ENCODE results near the gene PDF.
A peak's percentile ranks its signal among the peaks of the same experiment; 100 is the strongest.
"Not testable (repeated sequence)": the region's sequence is repeated elsewhere in the genome, so short reads cannot be mapped to it uniquely, and the experiment has no call there.

PDF gene

DNA sequence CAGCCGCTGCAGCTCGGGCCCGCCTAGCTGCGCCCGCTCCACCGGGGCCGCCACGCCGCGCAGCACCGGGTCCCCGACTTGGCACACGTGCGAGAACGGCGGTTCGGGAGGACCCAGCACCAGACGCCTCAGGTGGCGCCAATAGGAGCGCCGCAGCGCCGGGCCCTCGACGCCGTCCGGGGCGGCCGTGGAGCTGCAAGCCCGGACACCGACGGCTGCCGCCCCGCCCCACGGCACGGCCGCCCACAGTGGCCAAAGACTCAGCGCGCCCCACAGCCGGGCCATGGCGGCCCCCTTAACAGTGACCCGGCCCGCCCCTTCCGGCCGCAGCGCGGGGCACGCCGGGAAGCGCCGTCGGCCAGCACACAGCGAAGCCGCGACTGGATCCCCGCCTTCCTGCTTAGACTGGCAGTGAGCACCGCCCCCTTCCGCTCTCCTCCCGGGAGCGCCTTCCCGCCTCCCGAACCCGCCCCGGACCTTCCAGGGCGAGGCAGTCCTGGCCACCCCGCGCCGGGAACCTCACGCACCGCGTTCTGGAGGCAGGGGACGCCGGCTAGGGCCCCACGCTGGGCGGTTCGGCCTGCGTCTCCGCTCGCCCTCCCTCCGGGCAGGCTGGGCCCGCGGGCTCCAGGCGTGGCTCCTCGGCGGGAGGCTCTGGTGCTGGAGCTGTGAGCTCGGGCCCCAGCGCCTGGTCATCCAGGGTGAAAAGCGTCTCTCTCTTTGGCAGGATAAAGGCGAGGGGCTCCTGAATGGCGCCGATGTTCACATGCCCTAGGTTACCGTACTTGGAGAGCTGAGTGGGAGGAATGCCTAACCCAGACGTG is at the start of gene PDF:
Gene PDF, minus strand, starts transcription at position 303 of the 824 bp plus-strand sequence. Its CDS starts 18 bp downstream, at position 285.
- peak; percentile 90 to 95 for DNase-seq

GRCh38 chr16:69378760-69379159 is 48.4 kb upstream of the PDF start:
- no peak for DNase-seq

GRCh38 chr16:69378036-69378435 is 47.6 kb upstream of the PDF start:
- no peak for DNase-seq

GRCh38 chr16:69376393-69377059 is 46.1 kb upstream of the PDF start:
- DNase-seq = no peak

GRCh38 chr16:69373019-69373418 is 42.6 kb upstream of the PDF start:
- DNase-seq = no peak

DNA sequence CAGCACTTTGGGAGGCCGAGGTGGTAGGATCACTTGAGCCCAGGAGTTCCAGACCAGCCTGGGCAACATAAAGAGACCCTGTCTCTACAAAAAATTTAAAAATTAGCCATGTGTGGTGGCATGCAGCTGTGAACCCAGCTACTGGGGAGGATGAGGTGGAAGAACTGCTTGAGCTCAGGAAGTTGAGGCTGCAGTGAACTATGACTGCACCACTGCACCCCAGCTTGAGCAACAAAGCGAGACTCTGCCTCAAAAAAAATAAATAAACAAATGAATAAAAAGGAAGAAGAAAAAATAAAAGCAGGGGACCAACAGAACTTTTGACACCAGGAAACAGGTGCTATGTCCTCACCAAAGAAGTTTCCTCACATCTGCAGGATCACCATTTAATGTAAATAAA is 41.2 kb upstream of the PDF start:
- no peak for DNase-seq

DNA sequence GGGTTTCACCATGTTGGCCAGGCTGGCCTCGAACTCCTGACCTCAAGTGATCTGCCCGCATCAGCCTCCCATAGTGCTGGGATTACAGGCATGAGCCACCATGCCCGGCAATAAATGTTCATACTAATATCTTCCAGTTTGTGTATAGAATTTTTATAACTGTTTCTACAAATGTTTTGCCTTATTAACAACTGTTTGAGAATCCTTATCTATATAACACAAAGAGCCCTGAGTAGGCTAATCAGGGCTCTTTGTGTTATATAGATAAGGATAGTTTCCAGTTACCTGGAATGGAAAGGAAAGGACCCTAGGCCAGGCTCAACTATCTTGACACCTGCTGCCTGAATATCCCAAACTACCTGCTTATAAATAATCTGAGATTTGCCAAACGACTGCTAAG is 38.5 kb upstream of the PDF start:
- no peak for DNase-seq

GRCh38 chr16:69367980-69368379 is 37.6 kb upstream of the PDF start:
- peak; percentile 71 to 78 for DNase-seq

- DNase-seq = no peak
These were observed 36.0 kb upstream of the PDF start for GRCh38 chr16:69366431-69366830.

DNA sequence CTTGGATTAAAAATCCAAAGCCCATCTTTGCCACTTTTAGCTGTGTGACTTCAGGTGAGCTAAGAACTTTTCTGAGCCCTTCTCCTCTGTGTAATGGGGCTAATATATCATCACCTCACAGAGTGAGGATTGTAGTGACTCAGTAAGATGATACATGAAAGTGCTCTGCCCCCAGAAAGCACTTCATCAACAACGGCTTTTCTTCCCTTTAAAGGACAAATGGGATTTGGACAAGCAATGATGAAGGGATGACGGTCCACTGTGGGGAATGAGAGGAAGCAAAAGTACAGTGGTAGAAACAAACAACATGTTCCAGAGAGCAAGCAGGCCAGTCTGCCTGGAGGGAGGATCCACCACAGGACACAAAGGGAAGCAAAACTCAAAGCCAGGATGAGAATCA is 35.5 kb upstream of the PDF start:
- no peak for DNase-seq

GRCh38 chr16:69364088-69364487 is 33.7 kb upstream of the PDF start:
- no peak for DNase-seq

DNA sequence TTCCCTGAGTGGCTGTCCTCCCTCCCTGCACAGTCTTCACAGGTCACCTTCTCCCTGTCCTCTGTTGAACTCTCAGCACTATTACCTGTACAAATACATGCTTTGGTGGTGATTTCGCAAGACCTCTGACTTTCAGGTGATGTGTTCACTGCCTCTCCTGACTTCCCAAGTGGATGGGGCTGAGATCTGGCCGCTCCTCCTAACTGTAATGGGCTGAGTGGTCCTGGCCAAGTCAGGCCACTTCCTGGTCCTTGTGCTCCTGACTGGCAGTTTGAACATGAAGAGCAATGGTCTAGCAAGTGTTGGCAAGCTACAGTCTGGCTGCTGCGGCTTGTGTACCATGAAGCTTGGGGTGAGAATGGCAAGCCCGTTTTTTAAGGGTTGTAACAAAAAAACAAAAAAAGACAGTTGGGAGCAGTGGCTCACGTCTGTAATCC is 32.9 kb upstream of the PDF start:
- DNase-seq = no peak

DNA sequence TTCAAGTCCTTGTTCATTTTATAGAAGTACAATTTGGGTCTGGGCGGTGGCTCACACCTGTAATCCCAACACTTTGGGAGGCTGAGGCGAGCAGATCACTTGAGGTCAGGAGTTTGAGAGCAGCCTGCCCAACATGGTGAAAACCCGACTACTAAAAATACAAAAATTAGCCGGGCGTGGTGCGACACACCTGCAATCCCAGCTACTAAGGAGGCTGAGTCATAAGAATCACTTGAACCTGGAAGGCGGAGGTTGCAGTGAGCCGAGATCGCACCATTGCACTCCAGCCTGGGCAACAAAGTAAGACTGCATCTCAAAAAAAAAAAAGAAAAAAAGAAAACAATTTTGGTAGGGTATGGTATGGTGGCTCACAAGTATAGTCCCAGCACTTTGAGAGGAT is 29.7 kb upstream of the PDF start:
- not testable (repeated sequence) for DNase-seq

- DNase-seq = no peak
These were observed 21.1 kb upstream of the PDF start, which contains the start of gene TMED6 for GRCh38 chr16:69351309-69352027. Gene TMED6, minus strand, starts transcription at chr16:69351786. Its CDS starts 33 bp downstream, at chr16:69351753.

DNA sequence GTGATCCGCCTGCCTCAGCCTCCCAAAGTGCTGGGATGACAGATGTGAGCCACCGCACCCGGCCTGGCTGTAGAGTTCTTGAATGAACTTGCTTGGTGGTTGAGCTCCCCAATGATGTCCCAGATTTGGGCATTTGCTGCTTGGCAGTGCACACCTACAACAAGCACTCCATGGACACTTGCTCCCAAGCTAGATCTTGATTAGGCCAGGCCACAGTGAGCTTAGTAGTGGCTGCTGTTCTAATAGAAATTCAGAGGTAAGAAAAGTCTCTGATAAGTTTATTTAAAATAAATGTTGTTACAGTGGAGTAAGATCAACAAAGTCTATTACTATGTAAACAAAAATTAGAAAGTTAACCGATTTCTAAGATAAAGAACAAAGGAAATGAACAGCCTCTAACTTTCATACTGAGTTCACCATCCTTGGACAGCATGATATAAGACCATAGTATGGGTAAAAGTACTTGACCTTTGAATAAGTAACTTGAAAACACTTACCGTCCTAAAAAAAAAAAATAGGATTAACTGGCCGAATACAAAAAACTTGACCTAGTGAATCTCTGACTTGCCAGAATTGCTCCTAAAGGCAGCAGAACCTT is 20.2 kb upstream of the PDF start:
- DNase-seq = no peak

DNA sequence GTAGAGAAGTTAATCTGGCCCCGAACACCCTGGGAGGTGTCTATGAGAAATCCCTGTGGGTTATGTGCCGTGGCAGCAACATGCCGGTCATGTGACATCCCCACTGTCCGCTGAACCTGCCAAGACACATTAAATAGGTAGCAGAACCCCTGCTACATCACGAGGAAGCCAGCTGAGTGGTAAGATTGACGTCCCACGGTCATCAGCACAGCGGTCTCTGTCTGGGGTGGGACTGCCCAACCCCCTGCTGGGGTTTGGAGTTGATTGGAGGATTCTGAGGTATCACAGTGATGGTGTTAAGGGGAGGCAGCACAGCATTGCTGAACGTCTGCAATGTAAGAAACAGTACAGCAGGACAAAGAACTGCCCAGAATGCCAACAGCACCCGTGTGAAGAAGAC is 19.1 kb upstream of the PDF start:
- no peak for DNase-seq

DNA sequence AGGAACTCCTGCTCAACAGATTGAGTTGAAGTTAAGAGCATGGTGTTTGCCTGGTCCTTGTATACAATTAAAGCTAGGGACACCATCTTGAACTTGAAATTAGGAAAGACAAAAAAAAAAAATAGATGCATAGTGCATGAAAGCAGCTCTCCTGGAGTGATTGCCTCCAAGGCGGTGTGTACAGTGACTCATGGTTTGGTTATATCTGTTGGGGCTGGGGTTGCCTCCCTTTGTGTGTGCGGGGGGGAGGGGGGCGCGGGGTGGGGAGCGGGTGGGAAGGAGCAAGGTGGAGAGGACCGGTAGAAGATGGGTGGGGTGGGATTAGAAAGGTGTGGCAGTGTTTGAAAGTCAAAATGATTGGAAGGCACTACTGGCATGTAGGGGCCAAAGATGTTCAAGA is 17.8 kb upstream of the PDF start:
- no peak for DNase-seq

DNA sequence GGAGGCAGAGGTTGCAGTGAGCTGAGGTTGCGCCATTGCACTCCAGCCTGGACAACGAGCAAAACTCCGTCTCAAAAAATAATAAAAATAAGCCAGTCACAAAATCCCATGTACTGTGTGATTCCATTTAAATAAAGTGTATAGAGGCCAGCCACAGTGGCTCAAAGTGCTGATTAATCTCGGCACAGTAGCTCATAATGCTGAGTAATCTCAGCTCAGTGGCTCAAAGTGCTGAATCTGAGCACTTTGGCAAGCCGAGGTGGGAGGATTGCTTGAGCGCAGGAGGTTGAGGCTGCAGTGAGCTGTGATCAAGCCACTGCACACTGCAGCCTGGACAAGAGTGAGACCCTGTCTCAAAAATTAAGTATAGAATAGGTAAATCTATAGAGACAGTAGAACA is 16.3 kb upstream of the PDF start:
- DNase-seq = no peak

- no peak for DNase-seq
These were observed 15.5 kb upstream of the PDF start for GRCh38 chr16:69345923-69346322.

DNA sequence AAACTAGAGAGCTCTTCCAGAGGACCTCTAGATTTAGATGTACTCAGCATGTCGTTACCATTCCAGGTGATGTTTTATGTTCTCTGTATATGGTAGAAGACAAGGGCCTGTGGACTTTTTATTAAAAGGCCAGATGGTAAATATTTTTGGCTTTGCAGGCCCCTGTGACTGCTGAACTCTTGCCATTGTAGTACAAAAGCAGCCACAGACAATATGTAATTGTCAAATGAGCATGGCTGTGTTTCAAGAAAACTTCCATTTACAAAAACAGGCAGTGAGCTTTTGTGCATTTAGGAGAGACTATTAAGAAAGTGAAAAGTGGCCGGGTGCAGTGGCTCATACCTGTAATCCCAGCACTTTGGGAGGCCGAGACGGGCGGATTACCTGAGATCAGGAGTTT is 13.8 kb upstream of the PDF start:
- DNase-seq = no peak

GRCh38 chr16:69340095-69340644 is 9.8 kb upstream of the PDF start:
- no peak for DNase-seq

- DNase-seq = peak; percentile 100
These were observed 9.1 kb upstream of the PDF start, which contains the start of the genes COG8 and NIP7 for GRCh38 chr16:69339289-69340094. Gene COG8, minus strand, starts transcription at chr16:69339564. Its CDS starts 12 bp downstream, at chr16:69339552. Gene NIP7, plus strand, starts transcription at chr16:69339772. Its CDS starts 58 bp downstream, at chr16:69339830.
